Limb (tissue), 2 donors: ENCODE data around the gene CYP2W1.
"Not testable (repeated sequence)": the region's sequence is repeated elsewhere in the genome, so short reads cannot be mapped to it uniquely, and the experiment has no call there.

Source experiments
- DNase-seq, 2 donors: peaks; one replicate each; pipeline ENCODE4 v3.0.0-alpha.2; 2016; ENCODE audit errors: extremely low spot score in 2 of 2

CYP2W1 gene

DNA sequence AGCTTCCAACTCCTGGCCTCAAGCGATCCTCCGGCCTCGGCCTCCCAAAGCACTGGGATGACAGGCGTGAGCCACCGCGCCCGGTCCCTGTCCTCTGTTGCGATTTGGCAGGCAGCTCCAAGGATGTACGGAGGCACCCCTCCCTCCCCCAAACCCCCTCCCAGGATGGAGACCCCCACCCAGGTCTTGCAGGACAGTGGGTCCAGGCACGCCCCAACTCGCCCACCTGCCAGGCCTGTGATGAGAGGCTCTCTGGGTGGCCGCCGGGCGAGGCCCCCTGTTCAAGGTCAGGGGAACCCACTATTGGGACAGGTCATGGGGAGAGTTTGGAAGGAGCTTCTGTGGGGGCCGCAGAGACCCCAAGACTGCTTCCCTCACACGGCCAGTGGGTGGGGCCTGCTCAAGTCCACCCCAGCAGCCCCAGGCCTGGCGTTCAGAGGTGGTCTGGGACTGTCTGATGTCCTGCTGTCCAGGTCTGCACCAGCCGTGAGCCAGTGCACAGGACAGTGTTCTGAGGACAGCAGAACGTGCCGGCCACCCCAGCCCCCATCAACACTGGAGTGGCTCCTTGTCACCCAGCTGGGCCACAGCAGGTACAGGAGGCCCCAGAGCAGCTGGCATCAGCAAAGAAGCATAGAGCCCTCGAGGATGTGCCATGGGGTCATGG lies 31.0 kb upstream of the CYP2W1 start:
- peak in 1 of 2 donors; percentile 25 for DNase-seq

DNA sequence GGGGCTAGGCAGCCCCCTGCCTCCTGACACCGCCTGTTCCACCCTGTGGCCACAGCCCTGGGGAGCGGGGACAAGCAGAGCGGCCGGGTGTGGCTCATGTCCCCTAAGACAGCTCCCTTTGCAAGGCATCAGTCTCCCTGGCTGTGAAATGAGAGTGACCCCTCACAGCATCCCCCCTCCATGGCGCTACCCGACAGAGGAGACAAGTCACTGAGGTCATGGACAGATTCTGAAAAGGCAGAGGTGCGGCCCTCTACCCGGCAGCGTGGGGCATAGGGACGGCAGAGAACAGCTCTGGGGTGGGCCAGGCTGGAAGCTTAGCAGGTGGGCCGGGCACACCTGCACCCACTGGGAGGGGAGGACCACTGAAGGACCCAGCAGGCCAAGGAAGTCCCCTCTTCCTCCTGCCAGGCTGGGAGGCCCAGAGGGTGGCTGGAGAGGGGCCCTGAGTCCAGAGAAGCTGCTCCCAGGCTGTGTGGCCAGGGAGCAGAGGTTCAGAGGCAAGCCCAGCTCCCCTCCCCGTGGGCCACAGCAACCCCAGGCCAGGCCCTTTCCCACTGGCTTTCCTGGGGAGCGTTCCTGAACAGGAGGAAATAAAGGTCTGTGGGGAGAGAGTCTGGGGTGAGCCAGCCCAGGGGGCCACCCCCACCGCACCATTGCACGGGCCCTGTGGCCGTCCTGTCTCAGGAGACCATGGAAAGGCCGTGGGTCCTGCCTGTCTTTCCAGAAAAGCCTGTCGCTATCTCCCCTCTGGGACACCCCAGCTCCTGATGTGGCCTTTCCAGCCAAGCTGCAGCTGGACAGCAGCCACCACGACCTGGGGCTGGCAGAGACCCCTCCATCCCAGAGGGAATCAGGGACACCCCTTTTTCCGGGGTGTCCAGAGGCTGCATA lies 30.2 kb upstream of the CYP2W1 start:
- DNase-seq = peak in 1 of 2 donors; percentile 28

DNA sequence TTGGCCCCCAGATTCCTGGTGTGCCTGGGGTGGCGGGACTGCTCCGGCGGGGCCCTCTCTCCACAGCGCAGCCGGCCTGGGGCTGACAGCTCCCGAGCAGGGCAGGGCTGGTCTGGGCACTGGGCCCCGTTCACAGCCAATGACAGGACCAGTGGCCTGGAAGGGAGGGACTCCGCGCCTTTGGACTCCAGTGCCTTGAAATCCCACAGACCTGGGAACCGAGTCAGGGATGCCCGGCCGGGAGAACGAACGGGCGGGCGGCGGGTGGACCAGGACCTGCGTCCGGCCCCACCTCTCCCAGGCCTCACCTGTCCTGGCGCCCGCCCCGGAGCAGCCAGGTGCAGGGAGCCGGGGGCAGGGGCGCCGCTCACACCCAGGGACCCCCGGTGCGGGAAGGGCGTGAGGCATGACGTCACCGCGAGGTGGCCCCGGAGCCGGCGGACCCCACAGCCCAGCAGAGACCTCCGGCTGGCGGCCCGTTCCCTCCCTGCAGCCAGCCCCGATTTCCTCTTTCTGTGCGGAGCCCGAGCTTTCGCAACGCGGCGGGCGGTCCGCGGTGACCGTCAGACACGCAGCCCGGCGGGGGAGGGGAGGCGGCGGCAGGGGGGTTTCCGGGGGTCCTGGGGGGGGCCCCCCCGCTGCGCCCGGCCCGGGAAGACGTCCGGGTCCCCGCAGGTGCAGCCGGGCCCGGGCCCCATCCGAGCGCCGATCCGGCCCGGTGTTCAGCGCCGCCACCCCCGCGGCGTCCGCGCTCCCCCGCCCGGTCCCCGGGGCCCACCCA lies 29.2 kb upstream of the CYP2W1 start:
- DNase-seq = peak in 1 of 2 donors; percentile 70

DNA sequence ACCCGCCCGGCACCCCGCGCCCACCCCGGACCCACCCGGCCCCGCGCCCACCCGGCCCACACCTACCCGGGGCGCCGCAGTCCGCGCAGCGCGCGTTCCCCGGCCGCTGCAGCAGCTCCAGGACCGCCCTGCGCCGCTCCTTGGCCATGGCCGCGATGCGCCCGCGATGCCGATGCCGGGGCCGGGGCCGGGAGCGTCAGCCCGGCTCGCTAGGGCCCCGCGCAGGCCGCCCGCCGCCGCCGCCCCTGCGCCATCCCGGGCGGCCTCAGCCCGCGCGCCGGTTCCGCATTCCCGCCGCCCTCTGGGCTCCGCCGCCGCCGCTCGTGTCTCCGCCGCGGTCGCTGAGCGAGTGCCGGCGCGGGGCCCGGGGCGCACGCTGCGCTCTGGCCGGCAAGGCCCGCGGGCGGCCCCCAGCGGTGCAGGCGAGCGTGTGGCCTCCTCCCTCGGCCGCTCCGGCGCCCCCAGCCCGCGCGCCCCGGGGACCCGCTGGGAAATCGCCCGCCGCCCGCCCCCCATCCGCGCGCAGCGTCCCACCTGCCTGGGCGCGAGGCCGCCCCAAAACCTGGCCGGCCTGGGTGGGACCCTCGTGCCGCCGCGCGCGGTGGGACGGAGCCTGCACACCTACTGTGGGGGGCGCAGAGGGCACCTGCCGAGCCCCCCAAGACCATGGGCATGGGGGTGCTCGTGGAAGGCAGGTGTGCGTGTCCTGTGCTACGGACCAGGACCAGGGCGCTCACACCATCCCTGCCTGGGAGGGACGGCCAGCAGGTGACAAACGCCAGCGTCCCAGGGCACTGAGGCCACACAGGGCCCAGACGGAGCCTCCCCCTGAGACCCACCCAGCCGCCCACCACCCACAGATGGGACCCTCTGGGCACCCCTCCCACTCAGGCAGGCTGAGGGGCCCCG lies 28.4 kb upstream of the CYP2W1 start, which contains the start of gene ADAP1:
Gene ADAP1, minus strand, starts transcription at position 351 of the 909 bp plus-strand sequence. Its CDS starts 203 bp downstream, at position 148.
- DNase-seq = peak in 1 of 2 donors; percentile 65

DNA sequence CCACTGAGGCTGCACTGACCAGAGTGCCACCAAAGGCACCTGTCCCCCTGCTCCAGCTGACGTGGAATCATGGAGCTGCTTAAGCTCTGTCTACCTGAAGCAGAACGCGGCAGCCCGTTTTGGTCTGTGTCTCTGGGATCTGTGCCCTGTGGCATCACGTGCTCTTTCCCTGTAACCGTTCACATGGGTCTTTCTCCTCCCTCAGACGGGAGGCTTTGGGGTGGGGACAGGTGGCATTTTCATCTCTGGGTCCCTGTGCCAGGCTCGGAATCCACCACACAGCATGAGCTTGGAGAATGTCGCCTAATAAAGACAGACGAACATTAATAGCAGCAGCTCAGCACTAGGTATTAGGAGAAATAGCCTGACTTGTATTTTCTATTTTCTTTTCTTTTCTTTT lies 26.9 kb upstream of the CYP2W1 start:
- DNase-seq = no peak

DNA sequence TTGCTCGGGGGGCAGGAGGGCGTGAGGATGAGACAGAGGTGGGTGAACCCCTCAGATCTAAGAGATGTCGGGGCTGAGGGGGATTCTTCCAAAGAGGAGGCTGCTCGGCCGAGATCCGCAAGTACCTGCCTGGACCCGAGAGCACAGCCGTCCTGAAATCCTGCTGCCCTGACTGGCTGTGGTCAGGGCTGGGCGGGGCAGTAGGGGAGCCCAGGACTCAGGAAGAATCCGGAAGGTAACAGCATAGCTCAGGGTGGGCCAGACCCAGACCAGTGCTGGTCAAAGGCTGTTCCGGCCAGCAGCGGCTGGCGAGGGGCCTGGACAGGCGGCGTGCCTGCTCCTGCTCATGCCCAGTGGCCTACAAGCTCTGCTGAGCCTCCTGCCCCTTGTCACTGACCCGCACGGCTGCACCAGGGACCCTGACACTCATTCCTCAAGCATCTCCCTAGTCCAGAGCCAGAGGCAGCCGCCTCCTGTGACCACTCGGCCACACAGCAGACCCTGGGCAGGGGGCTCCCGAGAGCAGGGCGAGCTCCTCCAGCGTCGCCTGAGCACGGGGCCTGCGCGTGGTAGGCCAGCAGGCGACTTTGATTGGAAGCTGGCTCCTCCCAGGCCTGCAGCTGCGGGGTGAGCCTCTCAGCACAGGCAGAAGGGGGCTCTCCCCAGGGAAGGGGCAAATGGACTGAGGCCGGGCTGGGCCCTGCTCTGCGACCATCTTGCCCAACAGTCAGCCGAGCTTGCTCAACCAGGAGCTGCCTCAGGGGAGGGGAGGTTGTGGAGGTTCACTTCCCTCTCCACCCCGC lies 25.4 kb upstream of the CYP2W1 start:
- DNase-seq = no peak

DNA sequence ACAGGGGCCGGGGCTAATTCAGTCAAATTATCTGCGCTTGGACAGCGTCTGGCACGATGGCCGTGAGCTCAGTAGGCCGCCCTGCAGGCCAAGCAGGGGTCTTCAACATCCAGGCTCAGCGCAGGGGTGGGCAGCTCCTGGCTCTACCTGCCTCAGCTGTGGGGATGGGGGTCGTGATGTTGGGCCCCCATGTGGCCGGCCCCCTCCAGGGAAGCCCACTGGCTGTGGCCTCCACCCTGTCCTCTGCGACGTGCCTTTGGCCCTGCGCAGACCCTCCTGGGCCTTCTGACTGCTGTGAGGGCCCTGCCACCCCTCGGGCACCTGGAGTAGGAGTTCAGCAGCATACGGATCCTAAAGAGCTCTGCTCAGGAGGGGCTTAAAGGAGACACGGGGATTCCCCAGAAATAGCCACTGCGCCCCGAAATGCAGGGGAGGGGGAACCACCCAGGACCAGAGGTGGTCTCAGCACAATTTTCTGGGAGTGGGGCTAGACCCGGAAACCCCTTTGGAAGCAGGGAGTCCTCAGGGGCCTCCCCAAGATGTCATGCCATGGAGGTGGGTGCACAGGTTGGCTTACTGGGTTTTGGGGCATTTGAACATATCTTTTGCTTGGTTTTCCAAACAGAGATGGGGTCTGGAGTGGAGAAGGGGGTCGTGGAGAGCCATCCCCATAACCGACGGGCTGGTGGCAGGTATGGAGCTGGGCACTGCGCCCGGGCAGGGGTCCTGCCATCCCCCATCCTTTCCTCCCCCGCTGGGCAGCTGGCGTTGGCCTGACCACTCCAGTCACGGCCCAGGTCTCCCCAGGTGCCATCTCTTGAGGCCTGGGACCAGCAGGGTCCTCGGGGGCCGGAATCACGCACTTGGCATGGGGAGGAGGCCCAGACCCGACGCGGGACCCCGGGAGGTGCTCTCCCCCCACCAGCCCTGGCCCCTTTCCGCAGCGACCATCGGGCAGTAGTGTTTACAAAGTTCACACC lies 24.5 kb upstream of the CYP2W1 start:
- DNase-seq = no peak

DNA sequence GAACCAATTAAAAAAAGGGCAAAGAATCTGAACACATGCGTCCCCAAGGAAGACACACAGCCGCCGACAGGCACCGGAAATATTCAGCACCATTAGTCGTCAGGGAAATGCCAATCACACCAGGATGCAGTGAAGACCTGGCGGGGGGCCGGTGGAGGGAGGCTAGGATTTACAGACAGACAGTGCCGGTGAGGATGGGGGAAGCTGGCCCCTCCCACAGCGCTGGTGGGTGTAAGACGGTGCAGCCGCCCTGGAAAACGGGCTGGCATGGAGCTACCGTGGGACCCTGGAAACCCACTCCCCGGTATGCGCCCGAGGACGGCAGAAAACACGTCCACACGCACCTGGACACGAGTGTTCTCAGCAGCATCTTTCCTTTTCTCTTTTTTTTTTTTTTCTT lies 23.7 kb upstream of the CYP2W1 start:
- DNase-seq = no peak

DNA sequence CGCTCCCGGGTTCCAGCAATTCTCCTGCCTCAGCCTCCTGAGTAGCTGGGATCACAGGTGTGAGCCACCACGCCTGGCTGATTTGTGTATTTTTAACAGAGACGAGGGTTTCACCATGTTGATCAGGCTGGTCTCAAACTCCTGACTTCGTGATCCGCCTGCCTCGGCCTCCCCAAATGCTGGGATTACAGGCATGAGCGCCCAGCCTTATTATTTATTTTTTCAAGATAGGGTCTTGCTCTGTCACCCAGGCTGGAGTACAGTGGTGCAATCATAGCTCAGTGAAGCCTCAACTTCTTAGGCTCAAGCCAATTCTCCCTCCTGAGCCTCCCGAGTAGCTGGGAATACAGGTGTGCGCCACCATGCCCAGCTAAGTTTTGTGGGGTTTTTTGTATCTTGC lies 23.2 kb upstream of the CYP2W1 start:
- not testable (repeated sequence) for DNase-seq

DNA sequence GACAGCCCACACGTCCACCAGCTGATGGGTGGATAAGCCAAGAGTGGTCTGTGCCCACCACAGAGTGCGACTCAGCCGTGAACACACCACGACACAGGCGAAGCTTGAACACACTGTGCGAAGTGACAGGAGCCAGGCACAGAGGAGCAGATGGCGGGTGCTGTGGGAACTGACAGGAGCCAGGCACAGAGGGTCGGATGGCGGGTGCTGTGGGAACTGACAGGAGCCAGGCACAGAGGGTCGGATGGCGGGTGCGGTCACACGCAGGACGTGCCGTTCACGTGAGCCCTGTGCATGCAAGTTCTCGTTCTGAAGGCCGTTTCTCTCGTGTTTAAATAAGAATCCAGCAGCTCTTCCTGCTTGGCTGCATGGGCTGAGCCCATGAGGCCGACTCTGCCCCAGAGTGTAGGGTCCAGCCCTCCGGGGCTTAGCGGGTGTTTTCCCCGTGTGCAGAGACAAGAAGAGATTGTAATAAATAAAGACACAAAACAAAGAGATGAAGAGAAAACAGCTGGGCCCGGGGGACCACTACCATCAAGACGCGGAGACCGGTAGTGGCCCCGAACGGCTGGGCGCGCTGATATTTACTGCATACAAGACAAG lies 22.6 kb upstream of the CYP2W1 start:
- DNase-seq = no peak

DNA sequence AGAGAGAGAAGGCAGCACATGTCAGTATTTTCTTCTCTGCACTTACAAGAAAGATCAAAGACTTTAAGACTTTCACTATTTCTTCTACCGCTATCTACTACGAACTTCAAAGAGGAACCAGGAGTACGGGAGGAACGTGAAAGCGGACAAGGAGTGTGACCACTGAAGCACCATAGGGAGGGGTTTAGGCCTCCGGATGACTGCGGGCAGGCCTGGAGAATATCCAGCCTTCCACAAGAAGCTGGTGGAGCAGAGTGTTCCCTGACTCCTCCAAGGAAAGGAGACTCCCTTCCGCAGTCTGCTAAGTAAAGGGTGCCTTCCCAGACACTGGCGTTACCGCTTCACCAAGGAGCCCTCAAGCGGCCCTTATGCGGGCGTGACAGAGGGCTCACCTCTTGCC lies 22.0 kb upstream of the CYP2W1 start:
- not testable (repeated sequence) for DNase-seq

DNA sequence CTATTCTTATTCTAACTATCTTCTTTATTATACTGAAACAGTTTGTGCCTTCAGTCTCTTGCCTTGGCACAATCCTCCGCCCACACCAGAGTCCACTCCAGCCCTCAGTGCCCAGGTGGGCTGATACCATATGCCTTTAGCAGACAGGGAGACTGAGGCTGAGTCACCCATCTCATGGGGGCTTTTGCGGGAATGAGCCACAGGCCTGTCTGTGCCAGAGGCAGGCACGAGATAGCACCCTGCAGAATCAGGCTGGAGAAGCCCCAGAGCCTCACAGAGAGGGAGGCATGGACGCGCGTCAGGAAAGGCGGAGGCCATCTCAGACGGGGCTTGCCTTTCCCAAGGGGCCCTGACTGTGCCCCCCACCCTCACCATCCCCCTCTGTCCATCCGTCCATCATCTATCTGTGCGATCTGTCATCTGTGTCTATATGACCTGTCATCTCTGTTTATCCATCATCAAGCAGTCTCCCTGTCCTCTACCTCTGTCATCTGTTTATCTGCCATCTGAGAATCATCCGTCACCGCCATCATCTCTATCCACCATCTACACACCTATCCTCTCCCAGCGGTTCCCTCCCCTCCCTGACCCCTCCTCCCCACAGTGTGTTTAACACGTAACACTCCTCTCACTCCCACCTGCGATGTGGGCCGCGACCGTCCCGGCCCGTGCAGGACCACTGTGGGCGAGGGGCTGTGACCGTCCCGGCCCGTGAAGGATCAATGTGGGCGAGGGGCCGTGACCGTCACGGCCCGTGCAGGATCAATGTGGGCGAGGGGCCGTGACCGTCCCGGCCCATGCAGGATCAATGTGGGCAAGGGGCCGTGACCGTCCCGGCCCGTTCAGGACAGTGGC lies 21.2 kb upstream of the CYP2W1 start:
- no peak for DNase-seq

DNA sequence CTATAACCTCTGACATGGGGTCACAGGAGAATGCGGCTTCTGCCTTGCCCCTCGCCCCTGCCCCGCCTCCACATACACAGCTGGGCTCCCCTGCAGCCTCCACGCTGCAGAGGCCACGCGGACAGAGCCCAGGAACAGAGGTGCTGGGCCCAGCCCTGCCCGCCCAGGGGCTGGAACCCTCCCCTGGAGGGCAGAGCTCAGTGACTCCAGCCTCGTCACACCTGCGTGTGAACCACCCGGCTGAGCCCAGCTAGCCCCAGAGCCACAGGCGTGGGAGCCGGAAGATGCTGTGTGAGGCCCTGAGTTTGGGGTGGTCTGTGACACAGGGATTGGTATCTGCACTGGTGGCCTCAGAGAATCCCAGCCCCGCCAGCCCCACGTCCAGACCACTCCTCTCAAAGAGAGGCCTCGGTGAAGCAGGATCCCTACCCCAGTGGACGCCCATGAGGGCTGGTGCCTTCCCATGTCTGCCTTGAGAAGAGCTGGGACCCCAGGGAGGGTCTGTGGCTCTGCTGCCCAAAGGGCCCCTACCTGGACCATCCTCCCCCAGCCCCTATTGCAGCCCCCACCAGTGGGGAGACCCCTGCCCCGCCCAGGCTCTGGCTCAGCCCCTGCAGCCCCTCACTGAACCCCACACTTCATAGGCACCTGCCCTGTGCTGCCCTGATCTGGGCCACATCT lies 20.4 kb upstream of the CYP2W1 start:
- DNase-seq = no peak

DNA sequence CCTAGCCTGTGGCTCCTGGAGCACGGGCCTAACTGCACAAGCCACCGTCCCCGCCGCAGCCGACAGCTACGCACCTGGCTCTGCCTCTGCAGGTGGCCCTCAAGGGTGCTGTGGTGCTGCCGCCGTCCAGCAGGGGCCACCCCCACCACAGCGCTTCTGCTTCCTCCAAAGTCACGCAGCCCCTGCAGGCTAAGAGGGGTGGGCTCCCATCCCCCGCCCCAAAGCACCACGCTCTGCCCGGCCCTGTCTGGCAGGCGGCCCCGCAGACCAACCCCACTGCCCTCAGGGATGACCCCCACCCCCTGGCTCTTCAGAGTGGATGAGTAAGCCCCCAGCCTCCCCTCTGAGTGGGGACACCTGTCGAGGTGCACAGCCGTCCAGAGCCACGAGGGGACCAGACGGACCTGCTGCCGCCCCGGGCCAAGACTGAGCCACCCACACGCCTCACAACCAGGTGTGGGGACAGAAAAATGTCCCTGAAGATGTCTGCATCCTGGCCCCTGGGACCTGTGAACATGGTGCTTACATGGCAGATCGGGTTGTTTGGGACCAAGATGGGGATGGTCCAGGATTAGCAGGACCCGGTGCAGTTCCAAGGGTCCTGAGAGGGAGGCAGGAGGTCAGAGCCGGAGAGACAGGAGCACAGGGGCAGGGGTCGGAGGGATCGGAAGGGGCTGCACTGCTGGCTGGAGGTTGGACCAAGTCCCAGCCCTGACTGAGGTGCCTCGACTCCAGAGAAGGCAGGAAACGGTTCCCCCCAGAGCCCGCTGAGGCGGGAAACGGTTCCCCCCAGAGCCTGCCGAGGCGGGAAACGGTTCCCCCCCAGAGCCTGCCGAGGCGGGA lies 19.5 kb upstream of the CYP2W1 start:
- DNase-seq = no peak

DNA sequence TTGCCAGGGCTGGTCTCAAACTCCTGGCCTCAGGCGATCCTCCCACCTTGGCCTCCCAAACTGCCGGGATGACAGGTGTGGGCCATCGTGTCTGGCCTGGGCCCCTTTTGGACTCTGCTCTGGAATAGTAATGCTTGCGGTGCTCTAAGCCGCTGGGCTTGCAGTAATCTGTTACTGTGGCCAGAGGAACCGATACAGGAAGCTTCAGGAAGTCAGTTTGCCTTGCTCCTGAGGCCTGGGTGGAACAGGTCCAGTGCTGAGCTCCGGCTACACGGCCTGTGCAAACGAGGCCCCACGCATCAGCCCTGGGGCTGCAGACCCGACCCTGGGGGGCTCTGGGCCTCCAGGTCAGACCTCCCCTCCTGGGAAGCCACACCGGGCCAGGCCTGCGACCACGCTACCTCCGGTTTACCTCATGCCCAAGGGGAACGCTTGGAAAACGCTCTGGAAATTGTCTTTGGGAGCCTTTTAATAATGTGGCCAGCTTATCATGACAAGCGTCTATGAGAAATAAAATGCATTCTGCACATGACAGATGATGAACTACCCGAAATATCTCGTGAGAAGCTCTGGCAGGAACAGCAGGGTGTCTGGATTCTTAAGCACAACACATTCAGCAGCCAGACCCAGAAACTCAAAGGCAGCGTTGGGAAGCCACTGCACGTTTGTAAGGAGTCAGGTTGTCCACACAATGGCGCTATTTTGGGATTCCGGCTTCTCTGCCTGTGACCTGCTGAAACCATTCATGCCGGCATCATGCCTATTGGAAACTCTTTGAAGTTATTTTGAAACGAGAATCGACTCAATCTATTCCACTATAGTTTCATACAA lies 18.4 kb upstream of the CYP2W1 start:
- no peak for DNase-seq
